H9 (cell line): ENCODE measurements around the gene MEX3C. TPM values are rescaled to one million over a fixed set of nuclear protein-coding genes. Genes with fewer than 3 reads are reported as not detected.

Experiments
- DNase-seq: peaks from one replicate; pipeline ENCODE4 v3.0.0-alpha.2; 2017
- H2AFZ ChIP-seq: one replicate; pipeline ENCODE4 v1.6.1; 2013; ENCODE audit warnings: mild to moderate bottlenecking, low read length, control low read depth, moderate library complexity
- H2AK5ac ChIP-seq: 2 replicates; pipeline ENCODE4 v1.6.1; 2013; ENCODE audit warnings: low read length, control low read depth, mixed read lengths; ENCODE audit not compliant: insufficient read length
- H2BK120ac ChIP-seq: one replicate; pipeline ENCODE4 v1.6.1; 2013; ENCODE audit warnings: low read depth, mild to moderate bottlenecking, low read length, control low read depth, inconsistent platforms; ENCODE audit not compliant: poor library complexity, severe bottlenecking
- H2BK12ac ChIP-seq: 2 replicates; pipeline ENCODE4 v1.6.1; 2013; ENCODE audit warnings: low read length, control low read depth, mixed read lengths, low read depth; ENCODE audit not compliant: insufficient read length
- H2BK15ac ChIP-seq: 2 replicates; pipeline ENCODE4 v1.6.1; 2013; ENCODE audit warnings: low read depth, low read length, control low read depth
- H2BK20ac ChIP-seq: one replicate; pipeline ENCODE4 v1.6.1; 2013; ENCODE audit warnings: low read depth, mild to moderate bottlenecking, low read length, control low read depth, inconsistent platforms; ENCODE audit not compliant: poor library complexity, severe bottlenecking
- H2BK5ac ChIP-seq: 2 replicates; pipeline ENCODE4 v1.6.1; 2013; ENCODE audit warnings: low read length, control low read depth, mixed read lengths; ENCODE audit not compliant: insufficient read length
- H3K14ac ChIP-seq: 2 replicates; pipeline ENCODE4 v1.6.1; 2013; ENCODE audit warnings: low read length, control low read depth; ENCODE audit not compliant: insufficient read depth
- H3K18ac ChIP-seq: 2 replicates; pipeline ENCODE4 v1.6.1; 2013; ENCODE audit warnings: low read depth, mild to moderate bottlenecking, mixed read lengths, low read length, control low read depth; ENCODE audit not compliant: insufficient read length
- H3K23ac ChIP-seq: 2 replicates; pipeline ENCODE4 v1.6.1; 2013; ENCODE audit warnings: low read length, control low read depth, mixed read lengths, low read depth; ENCODE audit not compliant: insufficient read length
- H3K23me2 ChIP-seq: 2 replicates; pipeline ENCODE4 v1.6.1; 2013; ENCODE audit warnings: low read depth, mild to moderate bottlenecking, mixed read lengths, low read length, control low read depth; ENCODE audit not compliant: insufficient read length, poor library complexity, severe bottlenecking
- H3K27ac ChIP-seq: 2 replicates; pipeline ENCODE4 v1.5.1; 2013; ENCODE audit warnings: low read length, control low read depth, mixed read lengths, low read depth; ENCODE audit not compliant: insufficient read length
- H3K27me3 ChIP-seq: 2 replicates; pipeline ENCODE4 v1.6.1; 2013; ENCODE audit warnings: low read length, control low read depth, inconsistent platforms; ENCODE audit not compliant: insufficient read depth
- H3K4ac ChIP-seq: 2 replicates; pipeline ENCODE4 v1.6.1; 2013; ENCODE audit warnings: low read depth, mild to moderate bottlenecking, control low read depth, inconsistent platforms, low read length, moderate library complexity
- H3K4me1 ChIP-seq: 2 replicates; pipeline ENCODE4 v1.6.1; 2013; ENCODE audit warnings: low read length, control low read depth, inconsistent platforms; ENCODE audit not compliant: insufficient read depth
- H3K4me2 ChIP-seq: 2 replicates; pipeline ENCODE4 v1.6.1; 2013; ENCODE audit warnings: low read length, control low read depth, mixed read lengths; ENCODE audit not compliant: insufficient read length, insufficient read depth
- H3K56ac ChIP-seq: 2 replicates; pipeline ENCODE4 v1.6.1; 2013; ENCODE audit warnings: low read depth, mild to moderate bottlenecking, mixed read lengths, low read length, control low read depth; ENCODE audit not compliant: insufficient read length
- H3K79me1 ChIP-seq: 2 replicates; pipeline ENCODE4 v1.6.1; 2013; ENCODE audit warnings: low read depth, mild to moderate bottlenecking, moderate library complexity, low read length, control low read depth, inconsistent platforms; ENCODE audit not compliant: insufficient read depth, poor library complexity, severe bottlenecking
- H3K79me2 ChIP-seq: 2 replicates; pipeline ENCODE4 v1.6.1; 2013; ENCODE audit warnings: low read length, control low read depth, inconsistent platforms; ENCODE audit not compliant: insufficient read depth
- H3K9ac ChIP-seq: 2 replicates; pipeline ENCODE4 v1.6.1; 2013; ENCODE audit warnings: low read length, control low read depth, mixed read lengths; ENCODE audit not compliant: insufficient read length; ENCODE audit errors: extremely low read depth
- H3K9me3 ChIP-seq: one replicate; pipeline ENCODE4 v1.6.1; 2013; ENCODE audit warnings: low read depth, low read length, inconsistent platforms; ENCODE audit not compliant: control insufficient read depth
- H3T11ph ChIP-seq: one replicate; pipeline ENCODE4 v1.6.1; 2013; ENCODE audit warnings: mild to moderate bottlenecking, low read length, control low read depth, inconsistent platforms
- H4K20me1 ChIP-seq: one replicate; pipeline ENCODE4 v1.6.1; 2013; ENCODE audit not compliant: control insufficient read depth, insufficient read length, insufficient read depth
- H4K5ac ChIP-seq: 2 replicates; pipeline ENCODE4 v1.6.1; 2013; ENCODE audit warnings: low read depth, mild to moderate bottlenecking, mixed read lengths, low read length, control low read depth; ENCODE audit not compliant: insufficient read length
- H4K8ac ChIP-seq: replicated peaks from 2 replicates; pipeline ENCODE4 v1.6.1; 2013; ENCODE audit warnings: low read length, control low read depth, mixed read lengths, low read depth; ENCODE audit not compliant: insufficient read length
- H4K91ac ChIP-seq: 2 replicates; pipeline ENCODE4 v1.6.1; 2013; ENCODE audit warnings: low read depth, mild to moderate bottlenecking, moderate library complexity, mixed read lengths, low read length, control low read depth; ENCODE audit not compliant: insufficient read length
- H3K27ac Mint-ChIP-seq, 3 experiments: 2 replicates in 2 of 3; 3 replicates in 1 of 3; pipeline ENCODE4 v1.8.0; 2020 to 2021; ENCODE audit warnings: mixed read lengths in 3 of 3, mild to moderate bottlenecking in 1 of 3, moderate library complexity in 1 of 3
- H3K27me3 Mint-ChIP-seq: 2 replicates; pipeline ENCODE4 v1.8.0; 2021; ENCODE audit warnings: low read depth, mild to moderate bottlenecking, moderate library complexity, mixed read lengths
- H3K36me3 Mint-ChIP-seq, 3 experiments: 2 replicates in 2 of 3; 3 replicates in 1 of 3; pipeline ENCODE4 v1.8.0; 2020 to 2021; ENCODE audit warnings: low read depth in 3 of 3, mixed read lengths in 3 of 3; ENCODE audit not compliant: insufficient read depth in 1 of 3
- H3K4me1 Mint-ChIP-seq, 2 experiments: 2 replicates each; pipeline ENCODE4 v1.8.0; 2020; ENCODE audit warnings: mixed read lengths in 2 of 2
- H3K4me3 Mint-ChIP-seq, 2 experiments: 2 replicates in 1 of 2; 3 replicates in 1 of 2; pipeline ENCODE4 v1.8.0; 2020 to 2021; ENCODE audit warnings: mild to moderate bottlenecking in 2 of 2, mixed read lengths in 2 of 2, moderate library complexity in 1 of 2
- H3K9me3 Mint-ChIP-seq, 2 experiments: 2 replicates in 1 of 2; 3 replicates in 1 of 2; pipeline ENCODE4 v1.8.0; 2020; ENCODE audit warnings: mild to moderate bottlenecking in 2 of 2, mixed read lengths in 2 of 2, moderate library complexity in 1 of 2
- WGBS: extraction: QIAGEN DNeasy Blood & Tissue Kit; methylation state at CpG from one replicate; pipeline ENCODE4 v1.1.7; 2013; ENCODE audit warnings: missing lambda C conversion rate, low lambda C conversion rate, mixed read lengths; ENCODE audit not compliant: insufficient read length; ENCODE audit errors: extremely low coverage; 5-methylcytosine and 5-hydroxymethylcytosine counted together
- total RNA-seq: library from RNA; stranded (reverse); gene quantifications from 2 replicates; pipeline ENCODE4 v1.2.1, GENCODE V29; 2021
- TF ChIP-seq, protein P1 (sequence below): fragments of 200-600 bp; sonication (generic); conservative IDR thresholded peaks from 3 replicates; pipeline ENCODE4 v1.8.0; 2021; ENCODE audit warnings: antibody characterized with exemption, mild to moderate bottlenecking

The MEX3C gene
- total RNA-seq, 1 experiment from 2014 or later = 98.1 TPM

DNA sequence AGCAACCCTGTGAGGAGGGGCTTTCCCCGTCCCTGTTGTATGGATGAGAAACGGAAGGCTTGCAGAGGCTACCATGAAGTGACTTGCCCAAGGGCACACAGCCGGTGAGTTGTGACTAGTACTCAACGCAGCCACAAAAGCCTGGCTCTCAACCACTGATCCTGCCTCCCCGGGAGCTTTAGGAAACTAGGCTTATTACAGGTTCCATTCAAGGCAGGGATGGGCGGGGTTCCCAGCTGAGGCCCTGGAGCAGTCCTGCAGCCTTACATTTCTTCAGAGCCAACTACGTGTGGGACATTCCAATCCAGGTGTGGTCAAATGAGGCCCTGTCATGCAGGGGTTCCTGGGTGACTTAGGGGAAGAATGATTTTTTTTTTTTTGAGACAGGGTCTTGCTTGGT lies 59.6 kb downstream of the MEX3C start:
- Mint-ChIP-seq H3K36me3 (peaks cover 0 to 1% (median 0%) of the 10 kb centered on the region in 3 experiments; a peak in 1 of 7 replicates), H3K4me3 (no peak overlapping the region), H3K27ac (peak overlapping the region in 1 of 3 experiments; percentile 61; a peak in 1 of 7 replicates), H3K9me3 (no peaks in the 10 kb centered on the region), H3K4me1 (peaks cover 15 to 19% of the 10 kb centered on the region in 2 experiments), H3K27me3 (no peaks in the 10 kb centered on the region)
- Histone ChIP-seq H4K5ac (no peak overlapping the region), H3K27me3 (no peaks in the 10 kb centered on the region), H3T11ph (no peak overlapping the region), H4K91ac (no peak overlapping the region), H3K14ac (no peak overlapping the region), H2BK120ac (no peak overlapping the region), H3K9me3 (no peaks in the 10 kb centered on the region), H2AFZ (no peak overlapping the region), H2BK5ac (no peak overlapping the region), H3K27ac (no peak overlapping the region), H3K79me1 (no peaks in the 10 kb centered on the region), H3K18ac (no peak overlapping the region), H3K56ac (no peak overlapping the region), H2AK5ac (no peak overlapping the region), H3K23me2 (no peaks in the 10 kb centered on the region), H4K20me1 (no peaks in the 10 kb centered on the region), H2BK12ac (no peak overlapping the region), H3K4ac (no peak overlapping the region), H3K23ac (no peak overlapping the region), H3K9ac (no peak overlapping the region), H3K4me2 (no peak overlapping the region), H3K79me2 (no peaks in the 10 kb centered on the region), H2BK20ac (no peak overlapping the region), H3K4me1 (no peaks in the 10 kb centered on the region), H4K8ac (no peak overlapping the region), H2BK15ac (no peak overlapping the region)
- DNase-seq = no peak
- TF ChIP-seq, protein P1, sequence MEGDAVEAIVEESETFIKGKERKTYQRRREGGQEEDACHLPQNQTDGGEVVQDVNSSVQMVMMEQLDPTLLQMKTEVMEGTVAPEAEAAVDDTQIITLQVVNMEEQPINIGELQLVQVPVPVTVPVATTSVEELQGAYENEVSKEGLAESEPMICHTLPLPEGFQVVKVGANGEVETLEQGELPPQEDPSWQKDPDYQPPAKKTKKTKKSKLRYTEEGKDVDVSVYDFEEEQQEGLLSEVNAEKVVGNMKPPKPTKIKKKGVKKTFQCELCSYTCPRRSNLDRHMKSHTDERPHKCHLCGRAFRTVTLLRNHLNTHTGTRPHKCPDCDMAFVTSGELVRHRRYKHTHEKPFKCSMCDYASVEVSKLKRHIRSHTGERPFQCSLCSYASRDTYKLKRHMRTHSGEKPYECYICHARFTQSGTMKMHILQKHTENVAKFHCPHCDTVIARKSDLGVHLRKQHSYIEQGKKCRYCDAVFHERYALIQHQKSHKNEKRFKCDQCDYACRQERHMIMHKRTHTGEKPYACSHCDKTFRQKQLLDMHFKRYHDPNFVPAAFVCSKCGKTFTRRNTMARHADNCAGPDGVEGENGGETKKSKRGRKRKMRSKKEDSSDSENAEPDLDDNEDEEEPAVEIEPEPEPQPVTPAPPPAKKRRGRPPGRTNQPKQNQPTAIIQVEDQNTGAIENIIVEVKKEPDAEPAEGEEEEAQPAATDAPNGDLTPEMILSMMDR = no peak
- no CpG with 5 or more reads among the region's 7 CpGs for WGBS
